ENCODE results near the gene DTNBP1.

- no peak for TF ChIP-seq EZH2 (IDR thresholded peaks at IDR 0.05; ENCODE audit: insufficient read depth, poor library complexity, severe bottlenecking)
- TF ChIP-seq EZH2phosphoT487 (IDR thresholded peaks at IDR 0.05; ENCODE audit: insufficient read depth, low read depth): no peak
Measured at GRCh38 chr6:15592610-15593009, 70.2 kb downstream of the DTNBP1 start.

Measured in GM23248 (cell line).